Nephron (organoid): Measurements from ENCODE around the gene NXPH4.

Experiments
- H3K27ac Mint-ChIP-seq, 3 experiments: 2 replicates each; pipeline ENCODE4 v1.8.0; 2020; ENCODE audit warnings: mixed read lengths in 3 of 3, mild to moderate bottlenecking in 2 of 3, moderate library complexity in 1 of 3
- H3K27me3 Mint-ChIP-seq: 2 replicates; pipeline ENCODE4 v1.8.0; 2021; ENCODE audit warnings: low read depth, mild to moderate bottlenecking, moderate library complexity, mixed read lengths
- H3K36me3 Mint-ChIP-seq: 2 replicates; pipeline ENCODE4 v1.8.0; 2020; ENCODE audit warnings: low read depth, mixed read lengths
- H3K4me1 Mint-ChIP-seq: 2 replicates; pipeline ENCODE4 v1.8.0; 2020; ENCODE audit warnings: mixed read lengths
- H3K4me3 Mint-ChIP-seq, 3 experiments: 2 replicates each; pipeline ENCODE4 v1.8.0; 2020; ENCODE audit warnings: mild to moderate bottlenecking in 3 of 3, mixed read lengths in 3 of 3, moderate library complexity in 2 of 3
- H3K9me3 Mint-ChIP-seq: 2 replicates; pipeline ENCODE4 v1.8.0; 2020; ENCODE audit warnings: mixed read lengths
- CTCF ChIP-seq, 3 experiments: fragments of 200-600 bp; sonication (generic); IDR thresholded peaks; one replicate each; pipeline ENCODE4 v1.5.0; 2021; ENCODE audit warnings: antibody characterized with exemption in 3 of 3; ENCODE audit not compliant: unreplicated experiment in 3 of 3

Gene NXPH4

GRCh38 chr12:57272337-57273151 is 56.0 kb downstream of the NXPH4 start:
- Mint-ChIP-seq H3K27ac (peak overlapping the region; percentile 60 to 86 (median 84)), H3K9me3 (no peaks in the 10 kb centered on the region), H3K4me3 (peak overlapping the region in 2 of 3 experiments; percentile 9 to 18), H3K4me1 (peaks cover 35% of the 10 kb centered on the region), H3K27me3 (no peaks in the 10 kb centered on the region), H3K36me3 (peaks cover 69% of the 10 kb centered on the region)
- no peak for TF ChIP-seq CTCF (IDR thresholded peaks at IDR 0.05; ENCODE audit: unreplicated experiment in 3 of 3)

- Mint-ChIP-seq H3K4me1 (peaks cover 35% of the 10 kb centered on the region), H3K9me3 (no peaks in the 10 kb centered on the region), H3K36me3 (peaks cover 71% of the 10 kb centered on the region), H3K27ac (peak overlapping the region; percentile 60 to 86 (median 84)), H3K27me3 (no peaks in the 10 kb centered on the region), H3K4me3 (peak overlapping the region in 1 of 3 experiments; percentile 18)
- TF ChIP-seq CTCF (IDR thresholded peaks at IDR 0.05; ENCODE audit: unreplicated experiment in 3 of 3): no peak
Measured at GRCh38 chr12:57273516-57273915, 56.9 kb downstream of the NXPH4 start.
